GM19043 (cell line): ENCODE measurements around the gene CLEC16A.
"Not testable (repeated sequence)": the region's sequence is repeated elsewhere in the genome, so short reads cannot be mapped to it uniquely, and the experiment has no call there.

Experiments
- ATAC-seq: cut with Tn5 transposase; IDR thresholded peaks from one replicate; pipeline ENCODE4 v1.9.1; 2021; ENCODE audit warnings: low read depth; ENCODE audit not compliant: unreplicated experiment

The CLEC16A gene

DNA sequence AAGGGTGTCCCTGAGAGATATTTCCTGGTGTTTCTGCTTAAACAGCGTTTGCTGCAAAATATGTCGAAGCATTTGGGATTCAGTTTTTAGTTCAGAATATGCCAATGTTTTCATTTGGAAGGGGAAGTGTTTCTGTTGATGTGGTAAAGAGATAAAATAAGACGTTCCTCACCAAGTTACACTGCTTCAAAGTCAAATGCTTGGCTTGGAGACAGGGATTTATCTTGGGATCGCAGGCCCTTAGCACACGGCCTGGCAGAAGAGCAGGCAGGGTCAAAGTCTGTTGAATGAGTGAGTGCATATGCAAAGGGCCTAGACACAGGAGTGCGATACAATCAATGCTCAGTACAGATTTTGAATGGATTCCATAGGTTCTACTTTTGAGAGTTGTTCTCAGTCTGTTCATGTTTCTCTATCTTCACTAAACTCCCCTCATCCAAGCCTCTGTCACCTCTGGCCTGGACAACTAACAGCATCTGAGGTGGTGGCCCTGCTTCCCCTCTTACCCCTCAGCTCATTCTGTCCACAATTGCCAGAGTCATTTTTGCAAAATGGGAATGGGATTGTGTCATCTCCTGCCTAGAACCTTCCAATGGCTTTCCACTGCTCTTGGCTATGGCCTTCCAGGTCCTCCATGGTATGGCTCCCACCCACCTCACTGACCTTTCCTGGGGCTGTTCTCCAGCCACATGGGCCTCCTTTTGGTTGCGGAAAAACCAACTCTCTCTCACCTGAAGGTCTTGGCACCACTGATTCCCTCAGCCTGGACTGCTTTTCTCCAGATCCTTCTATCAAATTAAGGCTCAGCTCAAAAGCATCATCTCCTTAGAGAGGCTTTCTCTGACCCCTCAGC, 5.3 kb upstream of the CLEC16A start:
- no peak for ATAC-seq

DNA sequence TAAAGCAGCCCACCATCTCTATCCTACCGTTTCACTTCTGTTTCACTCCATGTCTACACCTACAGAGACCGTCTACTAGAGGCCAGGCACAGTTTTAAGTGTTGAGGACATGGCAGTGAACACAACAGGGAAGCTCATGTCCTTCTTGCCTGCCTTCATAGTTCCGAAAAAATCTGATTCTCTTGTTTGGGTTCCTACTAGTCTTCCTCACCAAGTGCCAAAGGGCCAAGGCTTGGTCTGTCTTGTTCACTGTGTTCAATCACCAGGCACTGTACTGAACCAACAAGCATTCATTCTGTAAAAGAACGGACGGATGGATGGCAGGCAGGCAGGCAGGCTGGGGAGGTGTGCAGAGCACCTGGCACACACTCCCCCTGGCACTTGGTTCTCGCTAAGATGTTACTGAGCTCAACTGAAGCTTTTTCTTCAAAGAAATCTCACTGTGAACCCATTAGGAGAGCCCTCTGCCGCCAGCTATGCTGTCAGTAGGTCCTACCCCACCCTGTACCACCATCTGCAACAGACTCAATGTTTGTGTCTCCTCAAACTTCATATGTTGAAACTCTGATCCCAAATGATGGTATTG, 4.6 kb upstream of the CLEC16A start:
- no peak for ATAC-seq

DNA sequence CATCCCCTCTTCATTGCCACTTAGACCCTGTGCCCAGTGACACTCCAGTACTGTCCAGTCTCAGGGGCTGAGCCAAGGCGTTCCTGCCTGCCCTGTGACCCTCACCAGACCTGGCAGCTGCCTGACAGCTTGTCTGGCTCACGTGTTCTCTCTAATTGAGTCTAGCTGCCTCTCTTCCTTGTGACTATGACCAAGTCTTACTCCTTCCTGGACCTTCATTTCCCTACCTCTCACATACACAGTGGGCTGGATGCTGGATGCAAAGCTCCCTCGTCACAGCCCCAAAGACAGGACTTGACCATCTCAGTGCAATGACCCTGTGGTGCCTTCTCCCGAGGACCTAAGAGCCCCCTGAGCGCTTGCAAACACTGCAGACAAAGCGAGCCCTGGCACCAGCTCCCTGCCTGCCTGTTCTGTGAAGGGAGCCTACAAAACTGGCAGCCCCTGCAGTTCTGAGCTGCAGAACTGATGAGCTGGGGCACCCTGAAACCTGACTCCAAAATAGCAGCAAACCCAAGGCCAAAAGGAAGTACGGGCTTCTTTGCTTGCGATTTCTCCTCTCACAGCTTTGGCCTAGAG, 3.8 kb upstream of the CLEC16A start:
- no peak for ATAC-seq

DNA sequence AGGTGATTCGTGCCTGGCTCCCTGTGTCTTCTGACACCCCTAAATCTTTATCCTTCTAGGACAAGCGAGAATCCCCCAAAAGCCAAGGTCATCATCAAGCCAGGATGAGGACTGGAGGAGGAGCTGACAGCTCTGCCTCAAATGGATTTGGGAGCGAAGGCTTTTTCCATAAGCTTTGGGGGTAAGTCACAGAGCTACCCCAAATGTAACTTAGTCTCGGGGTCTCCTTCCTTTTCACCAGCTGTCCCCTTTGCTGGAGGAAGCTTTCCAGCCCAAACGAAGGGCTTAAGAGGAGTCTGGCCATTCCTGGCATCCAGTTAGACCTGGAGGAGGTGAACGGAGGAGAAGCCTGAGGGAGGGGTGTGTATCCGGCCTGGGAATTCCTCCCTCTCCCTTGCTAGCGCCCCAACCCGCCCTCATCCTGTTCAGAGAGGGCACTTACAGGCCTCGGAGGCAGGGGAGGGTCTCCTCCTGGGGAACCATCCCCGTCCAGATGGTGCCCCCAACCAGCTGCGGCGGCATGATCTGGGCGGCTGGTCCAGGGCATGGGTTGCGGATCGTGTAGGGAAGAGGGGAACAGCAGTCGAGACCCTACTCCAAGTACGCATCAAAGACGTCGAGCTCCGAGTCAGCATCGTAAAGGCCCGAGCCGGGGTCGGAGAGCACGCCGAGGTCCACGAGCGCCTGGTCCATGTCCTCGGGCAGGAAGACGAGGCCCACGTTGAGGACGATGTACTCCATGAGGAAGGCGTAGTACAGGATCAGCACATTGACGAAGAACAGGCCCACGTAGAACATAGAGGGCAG, 3.0 kb upstream of the CLEC16A start:
- ATAC-seq: no peak

DNA sequence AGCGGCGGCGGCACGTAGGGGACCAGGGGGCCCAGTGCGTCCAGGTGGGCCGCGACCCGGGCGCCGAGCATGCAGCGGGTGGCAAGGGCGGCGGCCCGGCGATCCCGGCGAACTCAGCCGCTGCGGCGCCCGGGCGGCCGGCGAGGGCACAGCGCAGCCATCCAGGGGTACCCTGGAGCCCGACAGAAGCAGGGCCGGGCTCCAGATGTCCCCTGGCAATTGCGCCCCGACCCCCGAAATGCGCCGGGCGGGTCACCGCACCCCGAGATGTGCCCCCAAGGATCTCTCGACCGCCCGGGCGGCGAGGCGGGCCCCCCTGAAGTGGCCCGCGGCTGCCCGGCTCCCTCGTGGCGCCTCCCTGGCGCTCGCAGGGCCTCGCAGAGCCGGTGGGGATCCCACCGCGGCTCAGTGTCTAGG, 2.4 kb upstream of the CLEC16A start:
- ATAC-seq: not testable (repeated sequence)

DNA sequence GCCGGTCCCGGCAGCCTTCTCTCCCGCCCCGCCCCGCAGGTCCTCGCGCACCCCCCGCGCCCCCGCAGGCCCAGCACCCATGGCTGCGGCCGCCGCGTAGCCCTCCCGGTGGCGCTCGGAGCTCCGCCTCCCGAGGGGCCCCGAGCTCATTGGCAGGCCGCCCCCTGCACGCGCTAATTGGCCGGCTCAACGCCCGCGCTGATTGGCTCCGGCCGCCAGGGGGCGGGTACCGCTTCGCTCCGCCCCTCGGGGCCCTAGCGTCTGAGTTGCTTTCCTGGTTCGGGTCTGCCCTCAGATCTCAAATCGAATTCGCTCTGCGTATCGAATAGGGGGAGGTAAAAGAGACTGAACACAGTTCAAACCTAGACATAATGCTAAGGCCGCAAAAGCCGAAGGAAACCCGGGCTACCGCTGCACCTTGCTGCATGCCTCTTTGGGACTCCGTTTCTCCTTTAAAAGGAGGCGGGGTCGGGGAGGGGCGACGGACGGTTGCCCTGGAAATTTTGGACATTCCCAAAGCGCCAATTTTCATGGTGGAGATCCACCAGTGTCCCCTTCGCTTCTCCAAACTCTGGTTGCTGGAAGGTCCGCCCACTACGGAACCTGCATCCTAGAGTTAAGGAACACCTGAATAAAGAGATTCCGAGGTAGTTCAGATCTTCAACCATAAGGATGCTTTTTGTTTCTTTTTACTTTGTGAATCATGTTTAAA, 1.9 kb upstream of the CLEC16A start, which contains the start of gene DEXI:
Gene DEXI, minus strand, starts transcription at position 117 of the 712 bp plus-strand sequence. CDS start 463 bp downstream, outside the sequence.
- peak; percentile 60 for ATAC-seq

DNA sequence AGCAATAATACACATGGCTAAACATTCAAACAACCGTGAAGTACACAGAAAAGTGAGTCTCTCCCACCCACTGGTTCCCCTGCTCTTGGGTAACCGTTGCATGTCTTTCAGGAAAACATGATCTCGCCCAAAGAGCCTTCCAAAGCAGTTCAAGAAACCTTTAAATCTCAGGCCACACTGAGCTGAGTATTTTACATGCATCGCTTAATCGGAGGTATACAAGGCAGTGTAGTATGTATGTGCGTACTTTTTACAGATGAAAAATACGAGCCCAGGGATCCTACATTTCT, 1.4 kb upstream of the CLEC16A start:
- no peak for ATAC-seq

DNA sequence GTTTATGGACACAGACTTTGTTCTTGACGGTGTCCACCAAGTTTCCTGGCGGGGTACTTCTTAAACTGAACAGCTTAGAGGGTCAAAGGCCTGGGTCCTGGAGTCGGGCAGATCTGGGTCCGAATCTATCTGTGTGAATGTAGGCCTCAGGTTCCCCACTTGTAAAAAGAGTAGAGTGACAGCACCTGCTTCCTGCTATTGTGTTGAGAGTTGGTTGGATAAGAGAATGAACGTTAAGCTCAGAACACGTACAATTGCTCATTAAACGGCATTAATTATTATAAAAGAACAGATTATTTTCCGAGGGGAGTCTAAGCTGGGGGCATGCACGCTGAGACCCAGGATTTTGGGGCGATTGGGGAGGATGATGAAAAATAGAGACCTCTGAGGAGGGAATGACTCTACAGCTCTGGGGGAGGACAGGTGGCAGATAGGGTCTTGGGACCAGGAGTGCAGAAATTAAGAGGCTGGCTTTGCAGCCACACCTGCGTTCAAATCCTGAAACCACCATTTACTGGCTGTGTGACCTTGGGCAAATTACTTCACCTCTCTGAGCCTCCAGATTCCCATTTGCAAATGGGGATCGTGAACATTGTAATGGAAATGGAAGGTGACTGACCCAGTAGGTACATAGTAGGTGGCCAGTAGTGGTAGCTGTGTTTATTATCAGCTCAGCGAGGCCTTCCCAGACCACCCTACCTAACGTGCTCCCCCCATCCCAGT, 862 bp downstream of the CLEC16A start:
- no peak for ATAC-seq

DNA sequence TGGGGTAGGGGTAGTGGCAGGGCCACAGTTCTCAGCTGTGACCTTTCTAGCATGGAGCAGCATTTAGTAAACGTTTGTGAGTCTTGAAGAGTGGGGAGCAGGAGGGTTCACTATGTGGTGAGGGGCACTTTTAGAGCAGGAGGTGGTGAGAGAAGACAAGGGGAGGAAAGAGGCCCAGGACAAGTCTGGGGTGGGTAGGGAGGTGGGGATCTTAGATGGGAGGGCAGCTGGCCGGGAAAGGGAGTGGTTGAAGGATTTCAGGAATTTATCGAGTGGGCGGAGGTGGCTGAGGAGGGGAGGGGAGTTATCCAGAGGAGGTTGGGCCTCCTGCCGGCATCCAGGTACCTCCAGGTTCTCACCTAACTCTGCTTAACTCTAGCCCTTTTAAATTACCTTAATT, 1.9 kb downstream of the CLEC16A start:
- ATAC-seq: no peak

DNA sequence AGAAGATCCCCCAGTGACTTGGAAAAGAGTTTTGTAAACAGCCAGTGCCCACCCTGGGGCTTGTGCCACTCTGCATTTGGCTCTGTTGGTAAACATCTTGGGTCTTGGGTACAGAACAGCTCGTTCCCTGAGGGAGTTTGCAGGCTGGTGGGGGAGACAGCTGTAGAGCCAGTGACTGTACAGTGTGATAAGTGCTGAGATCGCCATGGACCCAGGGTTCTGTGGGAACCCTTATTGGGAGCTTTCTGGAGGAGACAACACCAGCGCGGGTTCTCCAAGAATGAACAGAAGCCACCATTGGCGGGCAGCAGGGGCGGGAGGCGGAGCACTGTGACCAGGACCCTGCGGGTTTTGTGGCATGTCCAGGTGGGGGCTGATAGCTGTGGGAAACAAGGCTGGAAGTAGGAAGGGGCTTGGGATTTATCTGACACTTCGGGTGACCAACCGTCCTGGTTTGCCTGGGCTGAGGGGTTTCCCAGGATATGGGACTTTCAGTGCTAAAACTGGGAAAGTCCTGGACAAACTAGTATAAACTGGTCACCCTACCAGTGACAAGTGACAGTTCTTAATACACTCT, 2.9 kb downstream of the CLEC16A start:
- no peak for ATAC-seq

DNA sequence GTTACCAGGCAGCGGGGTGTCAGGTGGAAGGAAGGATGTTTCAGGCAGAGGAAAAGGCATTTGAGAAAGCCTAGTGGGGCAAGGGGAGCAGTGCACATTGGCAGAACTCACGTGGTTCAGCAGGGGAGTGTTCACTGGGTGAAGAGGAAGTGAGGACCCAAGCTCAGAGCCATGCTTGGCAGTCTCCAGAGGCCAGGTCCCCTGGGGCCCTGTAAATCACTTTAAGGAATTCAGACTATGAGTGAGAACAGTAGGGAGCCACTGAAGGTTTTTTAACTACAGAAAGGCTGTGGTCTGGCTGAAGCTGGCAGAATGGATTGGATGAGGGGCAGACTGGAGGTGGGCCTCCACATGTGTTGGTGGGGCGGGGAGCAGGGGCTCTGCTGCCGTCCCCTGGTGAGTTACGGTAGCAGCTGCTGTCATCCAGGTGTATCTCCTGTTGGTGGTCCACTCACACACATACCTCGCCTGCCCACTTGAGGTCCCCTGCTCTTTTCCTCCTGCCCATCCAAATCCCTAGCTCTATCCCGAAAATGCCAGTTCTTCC, 5.1 kb downstream of the CLEC16A start:
- peak; percentile 78 for ATAC-seq

DNA sequence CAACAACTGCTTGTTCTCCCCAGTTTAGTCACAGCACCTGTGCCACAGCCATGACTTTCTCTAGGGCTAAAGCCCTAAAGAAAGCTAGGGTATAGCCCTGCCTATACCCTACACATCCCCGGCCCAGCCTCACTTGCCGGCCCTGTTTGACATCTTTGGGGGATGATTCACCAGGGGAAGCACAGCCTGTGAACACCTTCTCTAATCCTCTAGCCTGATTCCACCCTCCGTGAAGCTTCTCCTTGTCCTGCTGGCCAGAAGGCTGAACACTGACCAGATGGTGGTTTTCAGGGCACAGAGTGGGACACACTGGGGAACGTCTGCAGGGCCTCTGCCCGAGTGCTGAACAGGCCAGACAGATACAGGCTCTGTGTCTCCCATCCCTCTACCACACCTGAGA, 6.0 kb downstream of the CLEC16A start:
- no peak for ATAC-seq

DNA sequence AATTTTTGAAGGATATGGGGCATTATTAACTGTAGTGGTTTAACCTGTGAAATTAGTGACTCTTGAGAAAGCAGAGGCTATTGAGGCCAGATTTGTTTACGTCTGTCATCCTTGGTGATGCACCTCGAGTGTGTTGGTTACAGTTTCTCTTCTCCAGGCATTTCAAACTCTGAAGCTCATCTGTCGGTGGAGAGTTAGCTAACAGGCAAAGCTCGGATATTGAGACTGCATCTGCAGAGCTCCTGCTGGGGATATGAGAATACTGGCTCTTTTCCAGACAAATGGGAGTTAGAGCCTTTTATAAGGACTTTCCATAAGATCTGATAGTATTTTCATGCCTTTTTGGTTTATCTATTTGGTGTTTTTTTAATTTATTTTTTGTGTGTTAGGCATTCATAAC, 6.7 kb downstream of the CLEC16A start:
- no peak for ATAC-seq

DNA sequence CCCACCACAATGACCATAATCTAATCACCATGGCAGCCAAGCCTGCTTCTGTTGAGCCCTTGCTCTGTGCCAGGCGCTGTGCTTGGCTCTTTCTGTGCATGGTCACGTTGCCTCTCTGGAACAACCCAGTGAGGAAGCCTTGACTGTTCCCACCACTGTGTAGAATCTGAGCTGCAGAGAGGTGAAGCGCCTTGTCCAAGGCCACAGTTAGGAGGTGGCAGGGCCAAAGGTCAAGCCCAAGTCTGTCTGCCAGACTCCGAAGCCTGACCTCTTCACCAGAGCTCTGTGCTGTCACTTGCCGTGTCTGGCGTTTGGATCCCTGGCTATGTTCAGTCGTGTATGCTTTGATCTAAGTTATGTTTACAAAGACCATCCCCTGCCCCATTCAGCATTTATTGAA, 10.5 kb downstream of the CLEC16A start:
- no peak for ATAC-seq

DNA sequence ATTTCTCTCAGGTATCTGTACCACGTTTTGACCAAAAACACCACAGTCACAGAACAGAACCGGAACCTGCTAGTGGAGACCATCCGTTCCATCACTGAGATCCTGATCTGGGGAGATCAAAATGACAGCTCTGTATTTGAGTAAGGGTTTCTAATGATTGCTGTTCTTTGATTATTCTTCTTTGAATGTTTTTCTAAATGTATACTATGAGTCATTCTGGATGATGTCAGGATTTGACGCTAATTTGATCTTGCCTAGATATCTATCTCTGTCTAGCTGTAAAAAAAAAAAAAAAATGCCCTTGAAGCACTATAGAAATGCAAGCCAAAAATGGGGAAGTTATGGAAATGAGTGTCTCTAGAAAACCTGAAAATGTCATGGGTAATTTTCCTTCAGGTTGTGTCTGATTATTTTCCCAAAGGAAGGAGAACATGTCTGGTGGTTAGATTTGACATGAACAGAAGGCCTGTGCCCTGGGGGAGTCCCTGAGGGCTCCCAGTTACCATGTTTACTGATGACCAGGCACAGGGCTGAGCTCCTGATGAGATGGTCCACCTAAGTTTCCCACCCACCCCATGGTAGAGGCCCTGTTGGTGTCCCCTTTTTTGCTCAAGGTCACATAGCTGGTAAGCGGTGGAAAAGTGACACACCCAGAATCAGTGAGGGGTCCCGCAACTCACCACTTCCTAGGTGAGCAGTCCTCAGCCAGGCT, 13.6 kb downstream of the CLEC16A start:
- ATAC-seq: no peak

DNA sequence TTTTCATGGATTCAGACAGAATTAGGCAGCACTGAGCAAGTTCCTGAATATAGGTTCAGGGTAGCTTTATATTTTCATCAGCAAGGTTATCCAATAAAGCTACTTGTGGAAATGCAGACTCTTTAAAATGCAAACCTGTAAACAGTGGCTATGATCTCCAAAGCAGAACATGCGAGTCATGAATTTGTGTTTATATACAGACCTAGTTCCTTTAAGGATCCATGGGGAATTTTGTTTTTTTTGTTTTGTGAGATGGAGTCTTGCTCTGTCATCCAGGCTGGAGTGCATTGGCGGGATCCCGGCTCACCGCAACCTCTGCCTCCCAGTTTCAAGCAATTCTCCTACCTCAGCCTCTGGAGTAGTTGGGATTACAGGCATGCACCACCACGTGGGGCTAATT, 14.8 kb downstream of the CLEC16A start:
- no peak for ATAC-seq

DNA sequence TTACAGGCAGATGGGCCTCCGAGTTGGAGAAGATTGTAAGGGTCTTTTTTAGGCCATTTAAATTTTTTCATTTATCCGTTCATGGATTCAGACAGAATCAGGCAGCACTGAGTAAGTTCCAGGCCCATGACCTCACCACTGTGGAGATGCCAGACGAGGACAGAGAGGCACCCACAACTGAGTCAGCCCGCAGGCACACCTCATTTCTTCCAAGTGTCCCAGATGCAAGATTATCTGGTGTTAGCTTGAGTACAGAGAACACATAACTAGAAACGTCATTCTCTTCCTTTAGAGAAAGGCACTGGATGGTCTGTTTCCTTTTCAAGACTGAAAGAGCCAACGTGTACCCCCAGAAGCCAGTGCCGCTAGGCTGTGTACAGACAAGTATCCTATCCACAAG, 16.9 kb downstream of the CLEC16A start:
- ATAC-seq: no peak

DNA sequence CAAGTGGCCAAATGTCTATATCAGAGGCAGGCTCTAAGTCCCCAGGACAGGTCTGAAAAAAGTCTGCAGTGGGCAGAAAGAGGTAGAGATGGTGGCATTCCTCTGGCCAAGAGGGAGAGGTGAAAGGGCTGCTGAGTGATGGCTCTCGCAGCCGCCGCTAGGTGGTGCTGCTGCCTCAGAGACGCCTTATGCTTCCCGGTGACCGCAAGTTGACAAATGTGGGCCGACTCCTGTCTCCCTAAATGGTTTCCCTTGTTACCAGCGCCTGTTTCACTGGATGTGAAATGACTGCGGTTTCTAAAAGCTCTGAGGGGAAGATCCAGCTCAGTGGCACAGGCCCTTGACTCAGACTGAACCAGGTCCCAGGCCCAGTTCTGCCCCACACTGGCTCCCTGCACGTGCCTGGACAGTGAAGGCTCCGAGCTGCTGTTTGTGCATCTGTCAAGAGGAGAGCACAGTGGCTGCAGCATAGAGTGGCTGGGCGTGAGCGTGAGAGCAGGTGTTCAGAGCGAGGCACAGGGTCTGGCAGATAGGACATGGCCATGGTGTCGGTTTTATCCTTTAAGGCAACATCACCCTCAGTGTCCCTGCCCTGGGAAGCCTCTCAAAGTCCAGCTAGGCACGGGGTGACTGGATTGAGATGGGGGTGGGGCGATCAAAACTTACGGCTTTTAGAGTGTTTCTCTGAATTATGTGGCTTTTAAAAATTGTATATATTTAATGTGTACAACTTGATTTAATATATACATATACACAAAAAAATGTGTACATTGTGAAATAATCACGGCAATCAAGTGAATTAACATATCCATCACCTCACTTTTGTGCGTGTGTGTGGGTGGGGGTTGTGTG, 19.9 kb downstream of the CLEC16A start:
- ATAC-seq: no peak
